Neural progenitor cell (in vitro differentiated cells): ENCODE measurements around the gene ZNF550. TPM values are rescaled to one million over a fixed set of nuclear protein-coding genes. Genes with fewer than 3 reads are reported as not detected.

ENCODE experiments used
- DNase-seq: peaks from one replicate; pipeline ENCODE4 v3.0.0-alpha.2; 2016; ENCODE audit warnings: low spot score
- H2AFZ ChIP-seq: fragments of 200-600 bp; sonication (generic); replicated peaks from 2 replicates; pipeline ENCODE4 v1.6.1; 2016; ENCODE audit warnings: antibody characterized with exemption
- H3F3A ChIP-seq: fragments of 200-600 bp; sonication (generic); 2 replicates; pipeline ENCODE4 v1.6.1; 2016; ENCODE audit warnings: antibody characterized with exemption, low read depth
- H3K27ac ChIP-seq: fragments of 200-600 bp; sonication (generic); 2 replicates; pipeline ENCODE4 v1.5.1; 2016; ENCODE audit warnings: mild to moderate bottlenecking
- H3K27me3 ChIP-seq: fragments of 200-600 bp; sonication (generic); 2 replicates; pipeline ENCODE4 v1.6.1; 2016; ENCODE audit warnings: mild to moderate bottlenecking, moderate library complexity
- H3K36me3 ChIP-seq: fragments of 200-600 bp; sonication (generic); 2 replicates; pipeline ENCODE4 v1.5.1; 2016
- H3K4me1 ChIP-seq: fragments of 200-600 bp; sonication (generic); 2 replicates; pipeline ENCODE4 v1.6.1; 2016; ENCODE audit warnings: mixed run types
- H3K4me2 ChIP-seq: fragments of 200-600 bp; sonication (generic); 2 replicates; pipeline ENCODE4 v1.6.1; 2016
- H3K4me3 ChIP-seq: fragments of 200-600 bp; sonication (generic); 2 replicates; pipeline ENCODE4 v1.5.1; 2016
- H3K79me2 ChIP-seq: fragments of 200-600 bp; sonication (generic); 2 replicates; pipeline ENCODE4 v1.6.1; 2016; ENCODE audit warnings: low read depth
- H3K9ac ChIP-seq: fragments of 200-600 bp; sonication (generic); 2 replicates; pipeline ENCODE4 v1.6.1; 2016
- H3K9me3 ChIP-seq: fragments of 200-600 bp; sonication (generic); 2 replicates; pipeline ENCODE4 v1.5.1; 2016; ENCODE audit warnings: low read depth
- H4K20me1 ChIP-seq: fragments of 200-600 bp; sonication (generic); 2 replicates; pipeline ENCODE4 v1.6.1; 2016; ENCODE audit warnings: low read depth
- H3K27ac Mint-ChIP-seq: 3 replicates; pipeline ENCODE4 v1.8.0; 2021; ENCODE audit warnings: mixed read lengths
- H3K27me3 Mint-ChIP-seq: 2 replicates; pipeline ENCODE4 v1.8.0; 2022; ENCODE audit warnings: low read depth, mild to moderate bottlenecking, inconsistent platforms, moderate library complexity, mixed read lengths; ENCODE audit not compliant: insufficient read depth
- H3K36me3 Mint-ChIP-seq: 3 replicates; pipeline ENCODE4 v1.8.0; 2021; ENCODE audit warnings: mixed read lengths
- H3K4me1 Mint-ChIP-seq: 3 replicates; pipeline ENCODE4 v1.8.0; 2021; ENCODE audit warnings: mixed read lengths
- H3K4me3 Mint-ChIP-seq: 3 replicates; pipeline ENCODE4 v1.8.0; 2021; ENCODE audit warnings: mild to moderate bottlenecking, moderate library complexity, mixed read lengths
- H3K9me3 Mint-ChIP-seq: 3 replicates; pipeline ENCODE4 v1.8.0; 2020; ENCODE audit warnings: mixed read lengths
- EZH2 ChIP-seq: fragments of 200-600 bp; sonication (generic); IDR thresholded peaks from 2 replicates; pipeline ENCODE4 v1.6.1; 2017; ENCODE audit warnings: antibody characterized with exemption, mild to moderate bottlenecking, moderate library complexity
- EZH2phosphoT487 ChIP-seq: fragments of 200-600 bp; sonication (generic); IDR thresholded peaks from 2 replicates; pipeline ENCODE4 v1.6.1; 2017; ENCODE audit warnings: antibody characterized with exemption
- total RNA-seq: library from RNA; depleted of rRNA; stranded (reverse); fragments of >200 nt; gene quantifications from 2 replicates; pipeline ENCODE4 v1.2.3, GENCODE V29; 2015; ENCODE audit warnings: low replicate concordance
- TF ChIP-seq, protein P1 (sequence below): fragments of 200-600 bp; sonication (generic); IDR thresholded peaks from 2 replicates; pipeline ENCODE4 v1.5.1; 2017; ENCODE audit warnings: antibody characterized with exemption, mild to moderate bottlenecking

ZNF550 gene
- total RNA-seq, 1 donor from 2014 or later = 10.7 TPM

DNA sequence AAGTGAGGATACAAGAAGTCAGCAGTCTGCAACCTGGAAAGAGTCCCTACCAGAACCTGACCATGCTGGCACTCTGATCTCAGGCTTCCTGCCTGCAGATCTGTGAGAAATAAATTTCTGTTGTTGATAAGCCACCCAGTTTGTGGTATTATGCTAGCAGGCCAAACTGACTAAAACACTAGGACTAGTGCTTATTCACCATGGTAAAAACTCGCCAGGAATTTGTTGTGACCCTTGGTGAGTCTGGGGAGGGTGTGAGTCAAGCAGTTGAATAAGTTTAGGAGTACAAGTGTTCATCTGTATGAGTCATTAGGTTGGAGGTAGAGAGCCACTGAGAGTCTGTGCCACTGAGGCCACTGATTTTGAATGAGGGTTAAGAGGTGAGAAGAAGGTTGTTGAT lies 27.9 kb upstream of the ZNF550 start:
- H3K4me1 ChIP-seq = peaks cover 4% of the 10 kb centered on the region
- no peak overlapping the region for H2AFZ ChIP-seq
- no peak overlapping the region for H3K4me2 ChIP-seq
- Mint-ChIP-seq H3K4me3 (no peak overlapping the region), H3K36me3 (peaks cover 81% of the 10 kb centered on the region), H3K27ac (no peak overlapping the region), H3K9me3 (peaks cover 91% of the 10 kb centered on the region), H3K4me1 (peaks cover 9% of the 10 kb centered on the region), H3K27me3 (peaks cover 19% of the 10 kb centered on the region)
- H3K79me2 ChIP-seq = peaks cover 45% of the 10 kb centered on the region
- DNase-seq = no peak
- H3K9ac ChIP-seq = no peak overlapping the region
- peaks cover 15% of the 10 kb centered on the region for H3F3A ChIP-seq
- no peaks in the 10 kb centered on the region for H3K27me3 ChIP-seq
- TF ChIP-seq EZH2 (no peak), EZH2phosphoT487 (no peak)
- TF ChIP-seq, protein P1, sequence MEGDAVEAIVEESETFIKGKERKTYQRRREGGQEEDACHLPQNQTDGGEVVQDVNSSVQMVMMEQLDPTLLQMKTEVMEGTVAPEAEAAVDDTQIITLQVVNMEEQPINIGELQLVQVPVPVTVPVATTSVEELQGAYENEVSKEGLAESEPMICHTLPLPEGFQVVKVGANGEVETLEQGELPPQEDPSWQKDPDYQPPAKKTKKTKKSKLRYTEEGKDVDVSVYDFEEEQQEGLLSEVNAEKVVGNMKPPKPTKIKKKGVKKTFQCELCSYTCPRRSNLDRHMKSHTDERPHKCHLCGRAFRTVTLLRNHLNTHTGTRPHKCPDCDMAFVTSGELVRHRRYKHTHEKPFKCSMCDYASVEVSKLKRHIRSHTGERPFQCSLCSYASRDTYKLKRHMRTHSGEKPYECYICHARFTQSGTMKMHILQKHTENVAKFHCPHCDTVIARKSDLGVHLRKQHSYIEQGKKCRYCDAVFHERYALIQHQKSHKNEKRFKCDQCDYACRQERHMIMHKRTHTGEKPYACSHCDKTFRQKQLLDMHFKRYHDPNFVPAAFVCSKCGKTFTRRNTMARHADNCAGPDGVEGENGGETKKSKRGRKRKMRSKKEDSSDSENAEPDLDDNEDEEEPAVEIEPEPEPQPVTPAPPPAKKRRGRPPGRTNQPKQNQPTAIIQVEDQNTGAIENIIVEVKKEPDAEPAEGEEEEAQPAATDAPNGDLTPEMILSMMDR = no peak
- H3K9me3 ChIP-seq = peaks cover 50% of the 10 kb centered on the region
- H4K20me1 ChIP-seq = no peaks in the 10 kb centered on the region
- no peak overlapping the region for H3K4me3 ChIP-seq
- H3K27ac ChIP-seq = no peak overlapping the region
- H3K36me3 ChIP-seq = peaks cover 66% of the 10 kb centered on the region

- H3K36me3 Mint-ChIP-seq = peaks cover 52% of the 10 kb centered on the region
- peaks cover 78% of the 10 kb centered on the region for H3K9me3 Mint-ChIP-seq
- H2AFZ ChIP-seq = peak within 1 kb of the TSS; percentile 98
Measured at GRCh38 chr19:57583521-57584416, 24.1 kb upstream of the ZNF550 start, which contains the start of gene ZIK1. ZIK1 (plus strand) TSS chr19:57584145; CDS start chr19:57584357, 212 bp downstream.

GRCh38 chr19:57583104-57583520 lies 23.4 kb upstream of the ZNF550 start:
- Histone ChIP-seq H3K27ac (no peak overlapping the region), H3K4me2 (peak overlapping the region; percentile 92), H3F3A (no peaks in the 10 kb centered on the region), H3K4me3 (peak overlapping the region; percentile 92), H3K36me3 (peaks cover 26% of the 10 kb centered on the region), H4K20me1 (no peaks in the 10 kb centered on the region), H2AFZ (peak overlapping the region; percentile 98), H3K27me3 (no peaks in the 10 kb centered on the region), H3K79me2 (peaks cover 46% of the 10 kb centered on the region), H3K9ac (no peak overlapping the region), H3K9me3 (peaks cover 27% of the 10 kb centered on the region), H3K4me1 (peaks cover 4% of the 10 kb centered on the region)
- Mint-ChIP-seq H3K4me1 (peaks cover 11% of the 10 kb centered on the region), H3K36me3 (peaks cover 46% of the 10 kb centered on the region), H3K27me3 (peaks cover 26% of the 10 kb centered on the region), H3K27ac (no peak overlapping the region), H3K9me3 (peaks cover 75% of the 10 kb centered on the region), H3K4me3 (peak overlapping the region; percentile 59)
- TF ChIP-seq EZH2phosphoT487 = no peak
- TF ChIP-seq EZH2 = no peak
- TF ChIP-seq, protein P1 = no peak
- no peak for DNase-seq

More at GRCh38 chr19:57583521-57584416, 24.1 kb upstream of the ZNF550 start, which contains the start of gene ZIK1:
- H3F3A ChIP-seq = no peaks in the 10 kb centered on the region
- peaks cover 33% of the 10 kb centered on the region for H3K36me3 ChIP-seq
- H3K27me3 ChIP-seq = no peaks in the 10 kb centered on the region
- peaks cover 4% of the 10 kb centered on the region for H3K4me1 ChIP-seq
- H3K4me1 Mint-ChIP-seq = peaks cover 9% of the 10 kb centered on the region
- H3K79me2 ChIP-seq = peaks cover 45% of the 10 kb centered on the region
- peaks cover 27% of the 10 kb centered on the region for H3K9me3 ChIP-seq
- H3K4me3 ChIP-seq = peak within 1 kb of the TSS; percentile 92
- H3K4me3 Mint-ChIP-seq = peak within 1 kb of the TSS; percentile 99
- H3K27me3 Mint-ChIP-seq = peaks cover 26% of the 10 kb centered on the region
- H3K4me2 ChIP-seq = peak within 1 kb of the TSS; percentile 92
- H4K20me1 ChIP-seq = no peaks in the 10 kb centered on the region
- no peak for TF ChIP-seq EZH2
- TF ChIP-seq, protein P1 = peak; percentile 16
- no peak within 1 kb of the TSS for H3K27ac ChIP-seq
- H3K27ac Mint-ChIP-seq = peak within 1 kb of the TSS; percentile 96
- peak within 1 kb of the TSS; percentile 89 for H3K9ac ChIP-seq
- peak; percentile 99 for DNase-seq
